TTC549 (cell line): ENCODE results near the gene OR51A7.
"Not testable (repeated sequence)": the region's sequence is repeated elsewhere in the genome, so short reads cannot be mapped to it uniquely, and the experiment has no call there.

ENCODE experiments used
- FAIRE-seq: peaks from 2 replicates; lab custom pipeline; 2012; peaks lifted over from hg19 to GRCh38; lab: Jason Lieb, UNC

Gene OR51A7

DNA sequence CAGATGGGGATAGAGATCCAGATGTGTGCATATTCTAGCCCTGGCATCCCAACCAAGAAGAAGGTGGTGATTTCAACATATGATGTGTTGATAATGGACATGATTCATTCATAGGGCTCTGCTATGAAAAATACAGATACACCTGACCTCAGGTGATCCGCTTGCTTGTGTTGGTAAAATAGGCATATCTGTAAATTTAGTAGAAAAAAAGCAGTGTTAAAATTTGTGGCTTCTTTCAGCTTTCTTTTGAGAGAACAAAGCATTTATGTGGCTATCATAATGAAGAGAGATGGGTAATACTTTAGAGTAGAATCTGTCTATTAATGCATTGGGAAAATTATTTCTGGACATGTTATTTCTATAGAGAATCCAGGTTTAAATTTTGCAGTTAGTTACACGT lies 52.0 kb downstream of the OR51A7 start, which contains the start of gene OR51A2:
Gene OR51A2 (minus strand): TSS at position 101 of the 400 bp plus-strand sequence. CDS start 0 bp downstream, at position 101.
- FAIRE-seq, result not testable (repeated sequence)

DNA sequence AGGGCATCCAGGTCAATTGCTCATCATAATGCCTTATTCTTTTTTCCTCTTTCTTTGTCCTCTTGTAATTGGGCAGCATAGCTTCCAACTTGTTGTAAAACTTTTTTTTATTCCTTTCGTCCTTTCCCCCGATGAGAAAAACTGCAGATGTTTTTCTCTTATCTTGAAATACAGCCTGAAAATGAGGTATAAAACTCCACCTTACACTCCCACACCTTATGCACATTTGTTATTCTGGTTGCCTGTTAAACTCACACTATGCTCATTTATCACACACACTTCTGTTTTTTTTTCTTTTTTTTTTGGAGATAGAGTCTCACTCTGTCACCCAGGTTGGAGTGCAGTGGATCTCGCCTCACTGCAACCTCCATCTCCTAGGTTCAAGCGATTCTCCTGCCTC lies 53.8 kb downstream of the OR51A7 start:
- FAIRE-seq, result no peak
